HEK293 (cell line): ENCODE results near the gene UBAP2.
A peak's percentile ranks its signal among the peaks of the same experiment; 100 is the strongest.

Experiments used
- CTCF ChIA-PET: fragments of 350-600 bp; formaldehyde crosslinking; extraction: SDS; loops from one replicate; lab custom pipeline; 2021; ENCODE audit warnings: antibody characterized with exemption; lab: Yijun Ruan, JAX
- POLR2A ChIA-PET: fragments of 300-600 bp; formaldehyde crosslinking; extraction: SDS; loops from one replicate; lab custom pipeline; 2020; ENCODE audit warnings: antibody characterized with exemption, inconsistent platforms; lab: Yijun Ruan, JAX
- H3K27ac ChIP-seq: fragments of 200-500 bp; sonication (Bioruptor generic); 2 replicates; pipeline ENCODE4 v1.5.1; 2014; ENCODE audit warnings: low read depth, low read length, control low read depth, inconsistent platforms; ENCODE audit errors: extremely low read depth
- H3K36me3 ChIP-seq, 2 experiments: fragments of 200-500 bp in 1 of 2; sonication (Bioruptor generic) in 1 of 2; 1 replicate in 1 of 2; 2 replicates in 1 of 2; pipeline ENCODE4 v1.5.1; 2014 to 2017; ENCODE audit warnings: inconsistent platforms in 2 of 2, low read length in 2 of 2; ENCODE audit not compliant: control insufficient read depth in 2 of 2, insufficient read depth in 1 of 2
- H3K4me1 ChIP-seq: fragments of 200-500 bp; sonication (Bioruptor generic); 2 replicates; pipeline ENCODE4 v1.5.1; 2014; ENCODE audit warnings: mild to moderate bottlenecking, low read length, inconsistent platforms; ENCODE audit not compliant: control insufficient read depth, insufficient read depth
- H3K4me3 ChIP-seq: 2 replicates; pipeline ENCODE4 v1.5.1; 2011; ENCODE audit warnings: low read depth, mild to moderate bottlenecking, control low read depth, low read length, moderate library complexity
- H3K9me3 ChIP-seq: fragments of 200-500 bp; sonication (Bioruptor generic); 2 replicates; pipeline ENCODE4 v1.5.1; 2014; ENCODE audit warnings: low read depth, low read length, inconsistent platforms; ENCODE audit not compliant: control insufficient read depth, insufficient read depth
- IKZF3 ChIP-seq: fragments of 450-650 bp; IDR thresholded peaks from 2 replicates; pipeline ENCODE4 v1.5.0; 2018; ENCODE audit warnings: missing biosample characterization, mild to moderate bottlenecking, missing genetic modification characterization, moderate library complexity
- KLF16 ChIP-seq: fragments of 450-650 bp; formaldehyde crosslinking; IDR thresholded peaks from 2 replicates; pipeline ENCODE4 v1.5.1; 2017; ENCODE audit warnings: missing biosample characterization, missing genetic modification characterization
- KLF7 ChIP-seq: fragments of 450-650 bp; formaldehyde crosslinking; IDR thresholded peaks from 2 replicates; pipeline ENCODE4 v1.5.1; 2016; ENCODE audit warnings: missing biosample characterization, missing genetic modification characterization, borderline replicate concordance
- KLF9 ChIP-seq: fragments of 450-650 bp; formaldehyde crosslinking; IDR thresholded peaks from 2 replicates; pipeline ENCODE4 v1.5.1; 2016; ENCODE audit warnings: missing biosample characterization, missing genetic modification characterization, low read depth
- PBX3 ChIP-seq: sonication (generic); formaldehyde crosslinking; IDR thresholded peaks from 2 replicates; pipeline ENCODE4 v1.8.1; 2022; ENCODE audit warnings: mild to moderate bottlenecking, moderate library complexity, missing genetic modification reagents
- PRDM1 ChIP-seq: fragments of 450-650 bp; formaldehyde crosslinking; IDR thresholded peaks from 2 replicates; pipeline ENCODE4; 2016; ENCODE audit warnings: missing biosample characterization, missing genetic modification characterization
- SCRT1 ChIP-seq: fragments of 450-650 bp; formaldehyde crosslinking; IDR thresholded peaks from 2 replicates; pipeline ENCODE4 v1.5.1; 2016; ENCODE audit warnings: missing biosample characterization, missing genetic modification characterization, borderline replicate concordance
- SP2 ChIP-seq: fragments of 450-650 bp; formaldehyde crosslinking; IDR thresholded peaks from 2 replicates; pipeline ENCODE4 v1.5.1; 2016; ENCODE audit warnings: missing biosample characterization, missing genetic modification characterization
- SP7 ChIP-seq: fragments of 450-650 bp; formaldehyde crosslinking; IDR thresholded peaks from 2 replicates; pipeline ENCODE4 v1.5.1; 2016; ENCODE audit warnings: missing biosample characterization, missing genetic modification characterization
- WT1 ChIP-seq: fragments of 450-650 bp; formaldehyde crosslinking; IDR thresholded peaks from 2 replicates; pipeline ENCODE4 v1.5.1; 2016; ENCODE audit warnings: missing biosample characterization, missing genetic modification characterization
- ZBTB44 ChIP-seq: fragments of 450-650 bp; IDR thresholded peaks from 2 replicates; pipeline ENCODE4 v1.5.1; 2018; ENCODE audit warnings: missing biosample characterization, mild to moderate bottlenecking, missing genetic modification characterization
- ZEB2 ChIP-seq: fragments of 450-650 bp; formaldehyde crosslinking; IDR thresholded peaks from 2 replicates; pipeline ENCODE4 v1.5.1; 2016; ENCODE audit warnings: missing biosample characterization, missing genetic modification characterization
- ZIC2 ChIP-seq: fragments of 450-650 bp; formaldehyde crosslinking; IDR thresholded peaks from 2 replicates; pipeline ENCODE4 v1.5.1; 2016; ENCODE audit warnings: missing biosample characterization, missing genetic modification characterization
- ZNF10 ChIP-seq: fragments of 450-650 bp; formaldehyde crosslinking; IDR thresholded peaks from 2 replicates; pipeline ENCODE4 v1.5.1; 2017; ENCODE audit warnings: missing biosample characterization, missing genetic modification characterization
- ZNF16 ChIP-seq: fragments of 450-650 bp; formaldehyde crosslinking; IDR thresholded peaks from 2 replicates; pipeline ENCODE4 v1.5.1; 2016; ENCODE audit warnings: low read depth, missing biosample characterization, missing genetic modification characterization
- ZNF184 ChIP-seq: fragments of 450-650 bp; IDR thresholded peaks from 2 replicates; pipeline ENCODE4 v1.5.1; 2018; ENCODE audit warnings: missing biosample characterization, mild to moderate bottlenecking, missing genetic modification characterization
- ZNF366 ChIP-seq: fragments of 450-650 bp; formaldehyde crosslinking; conservative IDR thresholded peaks from 2 replicates; pipeline ENCODE4 v1.5.1; 2016; ENCODE audit warnings: missing biosample characterization, missing genetic modification characterization
- ZNF501 ChIP-seq: fragments of 450-650 bp; formaldehyde crosslinking; IDR thresholded peaks from 2 replicates; pipeline ENCODE4 v1.5.1; 2016; ENCODE audit warnings: missing biosample characterization, missing genetic modification characterization
- ZNF544 ChIP-seq: fragments of 450-650 bp; formaldehyde crosslinking; IDR thresholded peaks from 2 replicates; pipeline ENCODE4 v1.5.0; 2017; ENCODE audit warnings: missing biosample characterization, missing genetic modification characterization
- ZNF561 ChIP-seq: fragments of 450-650 bp; IDR thresholded peaks from 2 replicates; pipeline ENCODE4 v1.5.1; 2018; ENCODE audit warnings: missing biosample characterization, missing genetic modification characterization, borderline replicate concordance
- ZNF596 ChIP-seq: fragments of 450-650 bp; IDR thresholded peaks from 2 replicates; pipeline ENCODE4 v1.5.0; 2018; ENCODE audit warnings: missing biosample characterization, mild to moderate bottlenecking, missing genetic modification characterization, moderate library complexity
- ZNF624 ChIP-seq: fragments of 450-650 bp; formaldehyde crosslinking; IDR thresholded peaks from 2 replicates; pipeline ENCODE4 v1.5.1; 2017; ENCODE audit warnings: missing biosample characterization, missing genetic modification characterization
- ZNF660 ChIP-seq: fragments of 450-650 bp; IDR thresholded peaks from 2 replicates; pipeline ENCODE4 v1.5.1; 2018; ENCODE audit warnings: missing biosample characterization, mild to moderate bottlenecking, missing genetic modification characterization
- ZNF670 ChIP-seq: fragments of 450-650 bp; formaldehyde crosslinking; IDR thresholded peaks from 2 replicates; pipeline ENCODE4 v1.5.1; 2016; ENCODE audit warnings: missing biosample characterization, missing genetic modification characterization, low read depth
- ZNF76 ChIP-seq: fragments of 450-650 bp; formaldehyde crosslinking; IDR thresholded peaks from 2 replicates; pipeline ENCODE4; 2016; ENCODE audit warnings: low read depth, missing biosample characterization, missing genetic modification characterization, borderline replicate concordance
- ZXDB ChIP-seq: fragments of 450-650 bp; formaldehyde crosslinking; IDR thresholded peaks from 2 replicates; pipeline ENCODE4 v1.5.1; 2016; ENCODE audit warnings: missing biosample characterization, missing genetic modification characterization
- TF ChIP-seq, protein P1 (sequence below): IDR thresholded peaks from 2 replicates; pipeline ENCODE4 v1.6.1; 2011; ENCODE audit warnings: mild to moderate bottlenecking, low read depth, low read length, borderline replicate concordance
- TF ChIP-seq, protein P2 (sequence below): fragments of 450-650 bp; formaldehyde crosslinking; IDR thresholded peaks from 2 replicates; pipeline ENCODE4 v1.5.1; 2016; ENCODE audit warnings: missing biosample characterization, missing genetic modification characterization

Gene UBAP2

DNA sequence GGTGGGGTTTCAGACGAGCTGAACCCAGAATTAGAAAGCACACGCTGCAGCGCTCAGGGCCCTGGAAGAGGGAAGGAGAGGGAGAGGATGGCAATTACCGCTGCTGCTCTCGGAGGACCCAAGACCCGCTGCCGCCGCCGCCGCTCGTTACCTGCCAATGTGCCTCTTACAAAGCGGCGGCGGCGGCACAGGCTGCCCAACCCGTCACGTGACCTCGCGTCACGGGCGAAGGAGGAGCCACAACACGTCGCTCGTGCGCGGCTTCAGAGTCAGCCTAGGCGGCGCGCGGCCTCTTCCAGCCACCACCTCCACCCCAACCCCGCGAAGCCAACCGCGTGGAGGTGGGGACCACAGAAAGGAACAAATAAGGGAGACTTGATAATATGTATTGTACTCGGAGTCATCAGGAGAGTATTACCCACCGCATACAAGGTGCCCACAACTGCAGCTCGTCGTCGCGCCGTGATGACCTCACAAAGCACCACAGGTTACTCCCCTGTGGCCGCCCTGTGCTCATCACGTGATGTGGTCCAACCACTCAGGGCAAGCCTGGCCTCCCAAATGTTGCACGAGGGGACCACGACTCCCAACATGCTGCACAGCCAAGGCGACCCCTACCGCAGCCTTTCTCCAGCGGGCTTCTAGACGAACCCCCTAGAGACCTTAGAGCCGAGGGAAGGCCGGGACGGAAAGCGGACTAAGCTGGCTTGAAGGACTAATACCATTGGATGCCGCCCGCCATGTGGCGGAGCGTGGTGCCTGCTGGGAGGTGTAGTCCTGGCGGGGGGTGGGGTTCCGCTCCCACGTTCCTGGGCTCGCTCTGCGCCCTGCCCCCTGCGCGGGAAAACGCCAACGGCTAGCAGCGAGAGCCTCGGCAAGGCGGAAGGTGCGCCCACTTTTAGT, at the start of gene UBAP2:
UBAP2 (minus strand) TSS at position 161 of the 903 bp plus-strand sequence. CDS start 31,739 bp downstream, outside the sequence.
- POLR2A ChIA-PET = interaction anchor here (0.5 to 2.1 kb wide), 22 partner anchors 9 to 1465 kb away, joined by 3 to 27 read pairs (median 4); partner anchors contain the start of genes MYORG and UBAP1
- Histone ChIP-seq H3K4me3 (peak within 1 kb of the TSS; percentile 87), H3K36me3 (peaks cover 0 to 4% of the 10 kb centered on the region in 2 experiments; a peak in 2 of 3 replicates), H3K9me3 (no peaks in the 10 kb centered on the region), H3K4me1 (0 out of 2 replicates have a peak, but pooled peaks cover 2% of the 10 kb centered on the region), H3K27ac (peak within 1 kb of the TSS; percentile 88)
- CTCF ChIA-PET = interaction anchor here (0.5 to 3.4 kb wide), 2 partner anchors 25 to 38 kb away, joined by 4 to 20 read pairs; no protein-coding TSS in a partner anchor
- TF ChIP-seq IKZF3 (peak; percentile 66; the same call in 1 of the 2 replicates), KLF7 (tag by site-specific recombination) (0 out of 2 replicates have a peak, but pooled peaks have one; percentile 41), ZNF544 (tag by site-specific recombination) (no peak), ZNF366 (peak; percentile 43; the same call in 1 of the 2 replicates), ZNF10 (0 out of 2 replicates have a peak, but pooled peaks have one; percentile 23), ZNF660 (tag by site-specific recombination) (no peak; the same call in 1 of the 2 replicates), ZBTB44 (tag by site-specific recombination) (no peak), ZXDB (tag by site-specific recombination) (peak; percentile 88), ZNF16 (tag by site-specific recombination) (no peak), WT1 (tag by site-specific recombination) (peak; percentile 70), ZNF670 (tag by site-specific recombination) (no peak), ZNF184 (0 out of 2 replicates have a peak, but pooled peaks have one; percentile 45), ZNF76 (tag by site-specific recombination) (peak; percentile 96), ZEB2 (tag by site-specific recombination) (peak; percentile 57; the same call in 1 of the 2 replicates), PRDM1 (peak; percentile 78; the same call in 1 of the 2 replicates), SP7 (tag by site-specific recombination) (peak; percentile 54), SCRT1 (tag by site-specific recombination) (peak; percentile 100), SP2 (tag by site-specific recombination) (peak; percentile 78), ZNF561 (peak; percentile 83), ZIC2 (tag by site-specific recombination) (peak; percentile 77), KLF16 (tag by site-specific recombination) (peak; percentile 80; the same call in 1 of the 2 replicates), KLF9 (peak; percentile 80), ZNF501 (tag by site-specific recombination) (peak; percentile 44; the same call in 1 of the 2 replicates), PBX3 (CRISPR knock-in tag) (peak; percentile 88), ZNF624 (tag by site-specific recombination) (no peak), ZNF596 (tag by site-specific recombination) (peak; percentile 71; the same call in 1 of the 2 replicates)
- TF ChIP-seq, protein P1, sequence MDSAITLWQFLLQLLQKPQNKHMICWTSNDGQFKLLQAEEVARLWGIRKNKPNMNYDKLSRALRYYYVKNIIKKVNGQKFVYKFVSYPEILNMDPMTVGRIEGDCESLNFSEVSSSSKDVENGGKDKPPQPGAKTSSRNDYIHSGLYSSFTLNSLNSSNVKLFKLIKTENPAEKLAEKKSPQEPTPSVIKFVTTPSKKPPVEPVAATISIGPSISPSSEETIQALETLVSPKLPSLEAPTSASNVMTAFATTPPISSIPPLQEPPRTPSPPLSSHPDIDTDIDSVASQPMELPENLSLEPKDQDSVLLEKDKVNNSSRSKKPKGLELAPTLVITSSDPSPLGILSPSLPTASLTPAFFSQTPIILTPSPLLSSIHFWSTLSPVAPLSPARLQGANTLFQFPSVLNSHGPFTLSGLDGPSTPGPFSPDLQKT = no peak
- TF ChIP-seq, protein P2, sequence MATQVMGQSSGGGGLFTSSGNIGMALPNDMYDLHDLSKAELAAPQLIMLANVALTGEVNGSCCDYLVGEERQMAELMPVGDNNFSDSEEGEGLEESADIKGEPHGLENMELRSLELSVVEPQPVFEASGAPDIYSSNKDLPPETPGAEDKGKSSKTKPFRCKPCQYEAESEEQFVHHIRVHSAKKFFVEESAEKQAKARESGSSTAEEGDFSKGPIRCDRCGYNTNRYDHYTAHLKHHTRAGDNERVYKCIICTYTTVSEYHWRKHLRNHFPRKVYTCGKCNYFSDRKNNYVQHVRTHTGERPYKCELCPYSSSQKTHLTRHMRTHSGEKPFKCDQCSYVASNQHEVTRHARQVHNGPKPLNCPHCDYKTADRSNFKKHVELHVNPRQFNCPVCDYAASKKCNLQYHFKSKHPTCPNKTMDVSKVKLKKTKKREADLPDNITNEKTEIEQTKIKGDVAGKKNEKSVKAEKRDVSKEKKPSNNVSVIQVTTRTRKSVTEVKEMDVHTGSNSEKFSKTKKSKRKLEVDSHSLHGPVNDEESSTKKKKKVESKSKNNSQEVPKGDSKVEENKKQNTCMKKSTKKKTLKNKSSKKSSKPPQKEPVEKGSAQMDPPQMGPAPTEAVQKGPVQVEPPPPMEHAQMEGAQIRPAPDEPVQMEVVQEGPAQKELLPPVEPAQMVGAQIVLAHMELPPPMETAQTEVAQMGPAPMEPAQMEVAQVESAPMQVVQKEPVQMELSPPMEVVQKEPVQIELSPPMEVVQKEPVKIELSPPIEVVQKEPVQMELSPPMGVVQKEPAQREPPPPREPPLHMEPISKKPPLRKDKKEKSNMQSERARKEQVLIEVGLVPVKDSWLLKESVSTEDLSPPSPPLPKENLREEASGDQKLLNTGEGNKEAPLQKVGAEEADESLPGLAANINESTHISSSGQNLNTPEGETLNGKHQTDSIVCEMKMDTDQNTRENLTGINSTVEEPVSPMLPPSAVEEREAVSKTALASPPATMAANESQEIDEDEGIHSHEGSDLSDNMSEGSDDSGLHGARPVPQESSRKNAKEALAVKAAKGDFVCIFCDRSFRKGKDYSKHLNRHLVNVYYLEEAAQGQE (tag by site-specific recombination) = 0 out of 2 replicates have a peak, but pooled peaks have one; percentile 50
